K562 (cell line): ENCODE data around the gene PRPSAP2. TPM values are rescaled to one million over a fixed set of nuclear protein-coding genes. Genes with fewer than 3 reads are reported as not detected.

Source experiments
- ATAC-seq: fragments of 200-7000 bp; cut with Tn5 transposase; 3 replicates; pipeline ENCODE4 v1.9.1; 2020; ENCODE audit warnings: moderate library complexity
- BruUV-seq: library from RNA; stranded (reverse); fragments of 400-500 nt; replicated peaks from 2 replicates; lab custom pipeline; 2021; lab: Mats Ljungman, UMichigan
- CTCF ChIA-PET: fragments of 300-600 bp; formaldehyde crosslinking; extraction: SDS; loops from one replicate; lab custom pipeline; 2021; ENCODE audit warnings: low intra/inter-chr PET ratio; lab: Yijun Ruan, JAX
- POLR2A ChIA-PET: fragments of 300-600, 350-650 bp; sonication (Branson Sonifier 250); formaldehyde crosslinking; extraction: SDS; loops from one replicate; lab custom pipeline; 2021; ENCODE audit warnings: antibody characterized with exemption, inconsistent platforms; lab: Yijun Ruan, JAX
- DNase-seq, 4 experiments: peaks; one replicate each; pipeline versions ENCODE4 v3.0.0 to v3.0.0-alpha.2; 2011 to 2018; ENCODE audit warnings: low spot score in 3 of 4, mixed read lengths in 3 of 4; ENCODE audit errors: extremely low read depth in 1 of 4
- FAIRE-seq: peaks from 2 replicates; lab custom pipeline; 2011; peaks lifted over from hg19 to GRCh38; lab: Jason Lieb, UNC
- H2AFZ ChIP-seq: 2 replicates; pipeline ENCODE4 v1.6.0; 2011; ENCODE audit warnings: low read depth, low read length, control low read depth, inconsistent platforms
- H3K27ac ChIP-seq: fragments of 200-600 bp; 3 replicates; pipeline ENCODE4 v1.8.0; 2011; ENCODE audit warnings: low read depth, mild to moderate bottlenecking, control low read depth, inconsistent platforms, low read length, moderate library complexity, mixed read lengths; ENCODE audit errors: extremely low read depth
- H3K27me3 ChIP-seq, 2 experiments: fragments of 300-600 bp in 1 of 2; 2 replicates in 1 of 2; 3 replicates in 1 of 2; pipeline versions ENCODE4 v1.6.0 to v1.8.0; 2011; ENCODE audit warnings: inconsistent platforms in 2 of 2, low read length in 2 of 2, mild to moderate bottlenecking in 1 of 2, mixed read lengths in 1 of 2, moderate library complexity in 1 of 2; ENCODE audit not compliant: control insufficient read depth in 2 of 2, insufficient read depth in 2 of 2
- H3K36me3 ChIP-seq: fragments of 300-600 bp; 3 replicates; pipeline ENCODE4 v1.8.0; 2011; ENCODE audit warnings: mild to moderate bottlenecking, low read length, inconsistent platforms; ENCODE audit not compliant: control insufficient read depth, insufficient read depth
- H3K4me1 ChIP-seq, 2 experiments: fragments of 200-600 bp in 1 of 2; replicated peaks in 1 of 2; 2 replicates in 1 of 2; 3 replicates in 1 of 2; pipeline versions ENCODE4 v1.5.1 to v1.8.0; 2011; ENCODE audit warnings: inconsistent platforms in 2 of 2, low read length in 2 of 2, mild to moderate bottlenecking in 1 of 2, mixed read lengths in 1 of 2, moderate library complexity in 1 of 2; ENCODE audit not compliant: control insufficient read depth in 2 of 2, insufficient read depth in 2 of 2
- H3K4me2 ChIP-seq: 2 replicates; pipeline ENCODE4 v1.6.1; 2011; ENCODE audit warnings: low read length, control low read depth, inconsistent platforms, mixed read lengths; ENCODE audit not compliant: insufficient read depth
- H3K4me3 ChIP-seq: fragments of 200-600 bp; sonication (generic), shearing (Covaris generic); 2 replicates; pipeline ENCODE4 v1.5.1; 2016; ENCODE audit warnings: control low read depth, inconsistent platforms
- H3K79me2 ChIP-seq: fragments of 200-600 bp; 3 replicates; pipeline ENCODE4 v1.8.0; 2011; ENCODE audit warnings: low read length, inconsistent platforms; ENCODE audit not compliant: control insufficient read depth, insufficient read depth
- H3K9ac ChIP-seq, 2 experiments: 2 replicates each; pipeline versions ENCODE4 v1.6.0 to v1.6.1; 2011; ENCODE audit warnings: low read depth in 2 of 2, low read length in 2 of 2, control low read depth in 1 of 2, inconsistent platforms in 1 of 2, mild to moderate bottlenecking in 1 of 2, mixed read lengths in 1 of 2; ENCODE audit not compliant: insufficient read depth in 1 of 2
- H3K9me1 ChIP-seq: one replicate; pipeline ENCODE4 v1.6.0; 2011; ENCODE audit warnings: inconsistent platforms, mild to moderate bottlenecking, low read length, moderate library complexity; ENCODE audit not compliant: control insufficient read depth, insufficient read depth
- H3K9me3 ChIP-seq: replicated peaks from 2 replicates; pipeline ENCODE4 v1.5.1; 2011; ENCODE audit warnings: low read depth, low read length, inconsistent platforms; ENCODE audit not compliant: control insufficient read depth, insufficient read depth
- H4K20me1 ChIP-seq: replicated peaks from 2 replicates; pipeline ENCODE4 v1.6.1; 2011; ENCODE audit warnings: low read length, inconsistent platforms, mixed read lengths; ENCODE audit not compliant: control insufficient read depth, insufficient read depth
- BMI1 ChIP-seq: fragments of 150-350 bp; IDR thresholded peaks from 2 replicates; pipeline ENCODE4 v1.6.1; 2014; ENCODE audit warnings: low read length
- CSDE1 ChIP-seq, 2 experiments: fragments of 450-650 bp; IDR thresholded peaks; 2 replicates each; pipeline ENCODE4 v1.6.1; 2016; ENCODE audit warnings: mild to moderate bottlenecking in 1 of 2
- EGR1 ChIP-seq: fragments of 450-650 bp; conservative IDR thresholded peaks from 2 replicates; pipeline ENCODE4 v1.6.1; 2017; ENCODE audit warnings: mild to moderate bottlenecking
- GABPA ChIP-seq: fragments of 200-800 bp; sonication (Bioruptor generic); conservative IDR thresholded peaks from 2 replicates; pipeline ENCODE4 v1.6.1; 2016; ENCODE audit warnings: low read depth, missing genetic modification characterization, missing compliant biosample characterization
- GATA2 ChIP-seq: sonication (generic); formaldehyde crosslinking; IDR thresholded peaks from 2 replicates; pipeline ENCODE4 v1.4.0; 2020; ENCODE audit warnings: mild to moderate bottlenecking, missing genetic modification reagents
- NFIC ChIP-seq: fragments of 450-650 bp; IDR thresholded peaks from 2 replicates; pipeline ENCODE4 v1.6.1; 2017; ENCODE audit warnings: mild to moderate bottlenecking, inconsistent platforms
- PHF21A ChIP-seq: fragments of 450-650 bp; IDR thresholded peaks from 2 replicates; pipeline ENCODE4 v1.6.1; 2017; ENCODE audit warnings: low read depth, borderline replicate concordance
- SPI1 ChIP-seq: IDR thresholded peaks from 2 replicates; pipeline ENCODE4 v1.6.1; 2011; ENCODE audit warnings: low read depth, low read length, control low read depth, borderline replicate concordance
- SREBF2 ChIP-seq: sonication (generic); formaldehyde crosslinking; IDR thresholded peaks from 2 replicates; pipeline ENCODE4 v1.4.0; 2020; ENCODE audit warnings: mild to moderate bottlenecking, missing genetic modification reagents
- TCF7 ChIP-seq: sonication (generic); IDR thresholded peaks from 2 replicates; pipeline ENCODE4 v1.6.1; 2016; ENCODE audit warnings: antibody characterized with exemption, borderline replicate concordance
- THRAP3 ChIP-seq: fragments of 450-650 bp; IDR thresholded peaks from 2 replicates; pipeline ENCODE4 v1.6.1; 2016; ENCODE audit warnings: mild to moderate bottlenecking, inconsistent platforms, borderline replicate concordance
- ZBED1 ChIP-seq: IDR thresholded peaks from 2 replicates; pipeline ENCODE4 v1.6.1; 2014
- ZZZ3 ChIP-seq: fragments of 450-650 bp; IDR thresholded peaks from 2 replicates; pipeline ENCODE4 v1.6.1; 2016; ENCODE audit warnings: antibody characterized with exemption, mild to moderate bottlenecking, moderate library complexity
- WGBS: fragments of 100-300 bp; shearing (Covaris generic); methylation state at CpG from one replicate; pipeline ENCODE4 v1.1.6; 2016; ENCODE audit warnings: low coverage, mixed read lengths; ENCODE audit not compliant: insufficient coverage; ENCODE audit errors: missing lambda C conversion rate; 5-methylcytosine and 5-hydroxymethylcytosine counted together
- in situ Hi-C: fragments of 300-500 bp; cut with MboI; formaldehyde crosslinking; loops from 4 replicates; pipeline ENCODE4 v1.15.0; 2018; ENCODE audit warnings: inconsistent platforms, mixed read lengths
- intact Hi-C: fragments of 100-400 bp; cut with micrococcal nuclease; formaldehyde crosslinking; loops from 2 replicates; pipeline ENCODE4 v1.14.2; 2022
- polyA plus RNA-seq, 8 experiments: library from polyadenylated mRNA; depleted of rRNA in 4 of 8; stranded (reverse) in 5 of 8; unstranded in 3 of 8; fragments of >200 nt; fragmentation: Nextera tagmentation in 2 of 8; fragmentation: Illumina TruSeq in 1 of 8; extraction: Ambion mirVana in 2 of 8; extraction: Trizol in 1 of 8; gene quantifications; 2 replicates each; pipeline versions ENCODE4 v1.2.1 to v1.2.3, GENCODE V29; 2011 to 2014; ENCODE audit warnings: inconsistent platforms in 1 of 8, missing spikeins in 1 of 8
- total RNA-seq, 7 experiments: library from RNA; depleted of rRNA in 6 of 7; stranded (reverse); fragments of >200 nt in 6 of 7; fragmentation: Illumina TruSeq in 2 of 7; extraction: Trizol in 2 of 7; gene quantifications; 2 replicates each; pipeline versions ENCODE4 v1.2.1 to v1.2.3, GENCODE V29; 2011 to 2021; ENCODE audit warnings: low replicate concordance in 1 of 7
- TF ChIP-seq, protein P1 (sequence below): sonication (generic); formaldehyde crosslinking; IDR thresholded peaks from 2 replicates; pipeline ENCODE4 v1.8.0; 2022; ENCODE audit warnings: mild to moderate bottlenecking, missing genetic modification reagents
- TF ChIP-seq, protein P2 (sequence below): sonication (generic); IDR thresholded peaks from 2 replicates; pipeline ENCODE4 v1.6.1; 2016

Gene PRPSAP2
- total and polyA plus RNA-seq, 9 of the 15 experiments (the other 6 are each of a cell fraction or from before 2014, with no cell fraction given) = 15.5 to 56.7 (median 35.7) TPM

DNA sequence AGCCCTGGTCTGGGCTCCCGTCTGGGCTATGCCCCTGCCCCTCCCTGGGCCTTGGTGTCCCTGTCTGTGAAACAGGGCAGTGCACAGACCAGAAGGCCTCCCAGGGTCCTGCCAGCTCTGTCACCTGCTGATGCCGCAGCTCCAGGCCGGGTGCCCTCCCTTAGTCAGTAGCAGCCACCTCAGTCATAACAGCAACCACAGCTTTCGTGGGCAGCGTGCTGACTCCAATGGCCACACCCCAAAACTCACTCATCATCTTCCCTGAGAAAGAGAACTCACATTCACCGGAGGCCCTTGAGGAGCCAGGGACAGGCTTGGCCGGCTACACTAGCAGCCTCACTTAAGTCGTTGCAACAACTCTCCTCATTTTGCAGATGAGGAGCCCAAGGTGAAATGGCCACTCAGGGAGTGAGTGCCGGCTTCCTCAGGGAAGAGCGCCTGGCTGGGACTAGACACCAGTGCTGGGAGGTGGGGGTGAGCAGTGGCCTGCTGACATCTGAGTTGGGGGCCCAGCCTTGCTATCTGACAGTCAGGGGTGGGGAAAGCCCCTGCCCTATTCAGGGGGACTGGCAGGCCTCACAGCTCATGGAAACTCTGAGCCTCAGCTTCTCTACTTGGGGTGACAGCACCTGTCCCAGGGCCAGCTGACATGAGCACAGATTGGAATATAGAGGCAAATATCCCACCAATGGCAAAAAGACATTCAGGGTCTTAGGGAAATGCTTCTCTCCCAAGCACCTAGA, 116.6 kb downstream of the PRPSAP2 start:
- Histone ChIP-seq H2AFZ (no peak overlapping the region), H3K27me3 (no peaks in the 10 kb centered on the region), H3K9me1 (no peaks in the 10 kb centered on the region), H3K79me2 (no peaks in the 10 kb centered on the region), H3K9me3 (no peaks in the 10 kb centered on the region), H3K4me2 (no peak overlapping the region), H3K4me1 (peaks cover 0 to 29% of the 10 kb centered on the region in 2 experiments; a peak in 3 of 5 replicates), H3K9ac (peak overlapping the region in 1 of 2 experiments; percentile 17; a peak in 2 of 4 replicates), H3K27ac (no peak overlapping the region), H3K4me3 (no peak overlapping the region), H4K20me1 (no peaks in the 10 kb centered on the region), H3K36me3 (peaks cover 46% of the 10 kb centered on the region; the same call in 1 of the 3 replicates)
- POLR2A ChIA-PET = no interaction called here
- no peak for DNase-seq
- BruUV-seq = no TSS peak
- WGBS = 100% methylated on average over 1 of the region's 10 CpGs
- intact Hi-C loops (no loop called here), in situ Hi-C loops (loop anchor here (5.0 kb wide), 1 partner anchor 43 kb away; no protein-coding TSS in a partner anchor)
- CTCF ChIA-PET = no interaction called here
- no peak for FAIRE-seq
- no peak for ATAC-seq
- TF ChIP-seq CSDE1 (IDR thresholded peaks at IDR 0.05) (no peak), THRAP3 (no peak), ZZZ3 (no peak), PHF21A (no peak), GATA2 (CRISPR knock-in tag) (no peak), ZBED1 (no peak), SREBF2 (CRISPR knock-in tag) (no peak), TCF7 (no peak), SPI1 (no peak), EGR1 (no peak), GABPA (tag) (no peak), NFIC (no peak), BMI1 (no peak)
- TF ChIP-seq, protein P1, sequence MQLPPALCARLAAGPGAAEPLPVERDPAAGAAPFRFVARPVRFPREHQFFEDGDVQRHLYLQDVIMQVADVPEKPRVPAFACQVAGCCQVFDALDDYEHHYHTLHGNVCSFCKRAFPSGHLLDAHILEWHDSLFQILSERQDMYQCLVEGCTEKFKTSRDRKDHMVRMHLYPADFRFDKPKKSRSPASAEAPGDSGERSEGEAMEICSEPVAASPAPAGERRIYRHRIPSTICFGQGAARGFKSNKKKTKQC (CRISPR knock-in tag) = no peak
- TF ChIP-seq, protein P2, sequence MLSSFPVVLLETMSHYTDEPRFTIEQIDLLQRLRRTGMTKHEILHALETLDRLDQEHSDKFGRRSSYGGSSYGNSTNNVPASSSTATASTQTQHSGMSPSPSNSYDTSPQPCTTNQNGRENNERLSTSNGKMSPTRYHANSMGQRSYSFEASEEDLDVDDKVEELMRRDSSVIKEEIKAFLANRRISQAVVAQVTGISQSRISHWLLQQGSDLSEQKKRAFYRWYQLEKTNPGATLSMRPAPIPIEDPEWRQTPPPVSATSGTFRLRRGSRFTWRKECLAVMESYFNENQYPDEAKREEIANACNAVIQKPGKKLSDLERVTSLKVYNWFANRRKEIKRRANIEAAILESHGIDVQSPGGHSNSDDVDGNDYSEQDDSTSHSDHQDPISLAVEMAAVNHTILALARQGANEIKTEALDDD = no peak
